ENCODE measurements around the gene SERPINA3.

GRCh38 chr14:94623856-94624499 is 11.8 kb downstream of the SERPINA3 start:
- TF ChIP-seq CTCF (IDR thresholded peaks at IDR 0.05) (no peak), POLR2A (IDR thresholded peaks at IDR 0.05) (no peak)

All from testis (tissue), 2 donors.